ENCODE results near the gene ANO3.

DNA sequence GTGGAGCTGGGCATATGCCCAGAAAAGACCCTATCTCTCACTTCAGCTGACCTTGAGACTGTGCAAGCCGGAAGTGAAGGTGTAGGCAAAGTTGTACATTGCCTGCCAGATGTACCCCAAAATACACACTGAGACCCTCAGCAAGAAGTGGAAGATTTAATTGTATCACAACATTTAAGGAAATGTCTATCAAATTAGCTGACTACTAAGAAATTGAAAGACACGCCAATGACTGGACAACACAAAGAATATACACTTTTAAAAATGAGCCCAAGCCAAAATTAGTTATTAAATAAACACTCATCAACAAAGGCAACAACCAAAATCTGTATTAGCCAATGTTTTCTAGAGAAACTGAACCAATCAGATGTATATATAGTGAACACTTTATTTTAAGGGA lies 7.7 kb upstream of the ANO3 start:
- TF ChIP-seq, protein P1, sequence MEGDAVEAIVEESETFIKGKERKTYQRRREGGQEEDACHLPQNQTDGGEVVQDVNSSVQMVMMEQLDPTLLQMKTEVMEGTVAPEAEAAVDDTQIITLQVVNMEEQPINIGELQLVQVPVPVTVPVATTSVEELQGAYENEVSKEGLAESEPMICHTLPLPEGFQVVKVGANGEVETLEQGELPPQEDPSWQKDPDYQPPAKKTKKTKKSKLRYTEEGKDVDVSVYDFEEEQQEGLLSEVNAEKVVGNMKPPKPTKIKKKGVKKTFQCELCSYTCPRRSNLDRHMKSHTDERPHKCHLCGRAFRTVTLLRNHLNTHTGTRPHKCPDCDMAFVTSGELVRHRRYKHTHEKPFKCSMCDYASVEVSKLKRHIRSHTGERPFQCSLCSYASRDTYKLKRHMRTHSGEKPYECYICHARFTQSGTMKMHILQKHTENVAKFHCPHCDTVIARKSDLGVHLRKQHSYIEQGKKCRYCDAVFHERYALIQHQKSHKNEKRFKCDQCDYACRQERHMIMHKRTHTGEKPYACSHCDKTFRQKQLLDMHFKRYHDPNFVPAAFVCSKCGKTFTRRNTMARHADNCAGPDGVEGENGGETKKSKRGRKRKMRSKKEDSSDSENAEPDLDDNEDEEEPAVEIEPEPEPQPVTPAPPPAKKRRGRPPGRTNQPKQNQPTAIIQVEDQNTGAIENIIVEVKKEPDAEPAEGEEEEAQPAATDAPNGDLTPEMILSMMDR (IDR thresholded peaks at IDR 0.05; ENCODE audit: low read depth, low read length, missing input control), result no peak
- TF ChIP-seq ZBTB33 (IDR thresholded peaks at IDR 0.05), result no peak
- no peak for TF ChIP-seq TAF1 (conservative IDR thresholded peaks at IDR 0.05)
- no peak for TF ChIP-seq JUND (IDR thresholded peaks at IDR 0.05)
- no peak for TF ChIP-seq YY1 (IDR thresholded peaks at IDR 0.05)
- TF ChIP-seq GABPA (IDR thresholded peaks at IDR 0.05 in 1 of 2, conservative IDR thresholded peaks at IDR 0.05 in 1 of 2), result no peak
